ENCODE measurements around the gene TCFL5. TPM values are rescaled to one million over a fixed set of nuclear protein-coding genes. Genes with fewer than 3 reads are reported as not detected.

The TCFL5 gene
- total and polyA plus RNA-seq, 10 of the 15 experiments (the other 5 are each of a cell fraction or from before 2014, with no cell fraction given), result 0.48 to 8.1 (median 3.8) TPM

GRCh38 chr20:62846166-62846890, 15.3 kb downstream of the TCFL5 start:
- no peak overlapping the region for H3K4me3 ChIP-seq
- no TSS peak for BruUV-seq (replicated peaks)
- ChIA-PET RAD21 (ENCODE audit: unreplicated experiment) (no interaction called here), POLR2A (interaction anchor here (0.6 kb wide), 1 partner anchor 45 kb away, joined by 4 read pairs; no protein-coding TSS in a partner anchor), SMC1A (ENCODE audit: uncharacterized antibody, unreplicated experiment) (no interaction called here), CTCF (interaction anchor here (0.7 to 1.2 kb wide), 2 partner anchors 133 to 230 kb away, joined by 3 read pairs; no protein-coding TSS in a partner anchor)
- H3K79me2 ChIP-seq (ENCODE audit: control insufficient read depth, insufficient read depth, low read length), result no peaks in the 10 kb centered on the region
- H3K36me3 ChIP-seq (ENCODE audit: control insufficient read depth in 2 of 2, insufficient read depth in 2 of 2, low read length in 1 of 2), result peaks cover 0 to 3% of the 10 kb centered on the region in 2 experiments; a peak in 1 of 4 replicates
- H3K9me3 ChIP-seq (replicated peaks; ENCODE audit: control insufficient read depth, insufficient read depth, low read length), result no peaks in the 10 kb centered on the region
- in situ Hi-C loops (cut with MboI) (no loop called here), intact Hi-C loops (cut with micrococcal nuclease; ENCODE audit: unreplicated experiment) (no loop called here)
- FAIRE-seq (no peak), DNase-seq (ENCODE audit: low read depth, low spot score) (no peak), ATAC-seq (no peak)
- H3K4me2 ChIP-seq (ENCODE audit: control insufficient read depth, insufficient read depth), result no peak overlapping the region
- no peaks in the 10 kb centered on the region for H3K4me1 ChIP-seq (ENCODE audit: control insufficient read depth, insufficient read depth, low read length)
- 89% methylated on average over 18 of the region's 19 CpGs for WGBS (ENCODE audit: insufficient coverage, insufficient replicate concordance, low lambda C conversion rate, missing lambda C conversion rate)
- H3K27me3 ChIP-seq (replicated peaks in 1 of 2; ENCODE audit: control insufficient read depth in 2 of 2, insufficient read depth in 2 of 2, low read length in 1 of 2), result no peaks in the 10 kb centered on the region; a peak in 1 of 4 replicates
- no peaks in the 10 kb centered on the region; the same call in 1 of the 2 replicates for H4K20me1 ChIP-seq (ENCODE audit: control insufficient read depth, insufficient read depth)
- no peak overlapping the region for H2AFZ ChIP-seq (ENCODE audit: control insufficient read depth, low read depth, low read length)
- TF ChIP-seq SMC3 (IDR thresholded peaks at IDR 0.05; ENCODE audit: borderline replicate concordance, low read length), result no peak
- no peak for TF ChIP-seq ZNF207 (IDR thresholded peaks at IDR 0.05; ENCODE audit: borderline replicate concordance)
- no peak for TF ChIP-seq ASH2L (IDR thresholded peaks at IDR 0.05; ENCODE audit: borderline replicate concordance, low read depth)
- no peak for TF ChIP-seq HDAC6 (IDR thresholded peaks at IDR 0.05; ENCODE audit: unreplicated experiment)
- TF ChIP-seq NR2F1 (conservative IDR thresholded peaks at IDR 0.05), result no peak
- no peak for TF ChIP-seq USF2 (IDR thresholded peaks at IDR 0.05; ENCODE audit: borderline replicate concordance, low read depth, low read length)
- TF ChIP-seq BACH1 (IDR thresholded peaks at IDR 0.05; ENCODE audit: borderline replicate concordance), result no peak
- no peak for TF ChIP-seq ZNF384 (IDR thresholded peaks at IDR 0.05; ENCODE audit: borderline replicate concordance, low read depth, low read length)
- TF ChIP-seq POLR2AphosphoS2 (IDR thresholded peaks at IDR 0.05; ENCODE audit: low read depth, low read length), result no peak
- TF ChIP-seq E4F1 (IDR thresholded peaks at IDR 0.05; ENCODE audit: borderline replicate concordance, partially characterized antibody), result no peak
- no peak for TF ChIP-seq CREM (IDR thresholded peaks at IDR 0.05; ENCODE audit: low read depth)
- TF ChIP-seq POLR2AphosphoS5 (IDR thresholded peaks at IDR 0.05; ENCODE audit: low read length), result no peak
- no peak for TF ChIP-seq ATF7 (IDR thresholded peaks at IDR 0.05; ENCODE audit: low read depth)
- no peak for TF ChIP-seq NFIC (IDR thresholded peaks at IDR 0.05; ENCODE audit: low read depth, low read length)
- TF ChIP-seq RFX5 (IDR thresholded peaks at IDR 0.05; ENCODE audit: low read depth, low read length), result no peak
- TF ChIP-seq LARP7 (IDR thresholded peaks at IDR 0.05), result no peak
- no peak for TF ChIP-seq NBN (IDR thresholded peaks at IDR 0.05)
- no peak for TF ChIP-seq DPF2 (IDR thresholded peaks at IDR 0.05)
- no peak for TF ChIP-seq YY1 (IDR thresholded peaks at IDR 0.05; ENCODE audit: low read depth, low read length)
- no peak overlapping the region for H3K9ac ChIP-seq (ENCODE audit: control insufficient read depth, insufficient read depth, low read length)
- no peak overlapping the region for H3K27ac ChIP-seq (ENCODE audit: control insufficient read depth, insufficient read depth)
